Activated T-helper 1 cell treated with Interleukin-2 at 50 U/mL for 16 hours (primary cell): ENCODE results near the gene NHEJ1.

ENCODE experiments used
- DNase-seq: peaks from one replicate; pipeline ENCODE4 v3.0.0-alpha.2; 2020; ENCODE audit warnings: low read depth

Gene NHEJ1

DNA sequence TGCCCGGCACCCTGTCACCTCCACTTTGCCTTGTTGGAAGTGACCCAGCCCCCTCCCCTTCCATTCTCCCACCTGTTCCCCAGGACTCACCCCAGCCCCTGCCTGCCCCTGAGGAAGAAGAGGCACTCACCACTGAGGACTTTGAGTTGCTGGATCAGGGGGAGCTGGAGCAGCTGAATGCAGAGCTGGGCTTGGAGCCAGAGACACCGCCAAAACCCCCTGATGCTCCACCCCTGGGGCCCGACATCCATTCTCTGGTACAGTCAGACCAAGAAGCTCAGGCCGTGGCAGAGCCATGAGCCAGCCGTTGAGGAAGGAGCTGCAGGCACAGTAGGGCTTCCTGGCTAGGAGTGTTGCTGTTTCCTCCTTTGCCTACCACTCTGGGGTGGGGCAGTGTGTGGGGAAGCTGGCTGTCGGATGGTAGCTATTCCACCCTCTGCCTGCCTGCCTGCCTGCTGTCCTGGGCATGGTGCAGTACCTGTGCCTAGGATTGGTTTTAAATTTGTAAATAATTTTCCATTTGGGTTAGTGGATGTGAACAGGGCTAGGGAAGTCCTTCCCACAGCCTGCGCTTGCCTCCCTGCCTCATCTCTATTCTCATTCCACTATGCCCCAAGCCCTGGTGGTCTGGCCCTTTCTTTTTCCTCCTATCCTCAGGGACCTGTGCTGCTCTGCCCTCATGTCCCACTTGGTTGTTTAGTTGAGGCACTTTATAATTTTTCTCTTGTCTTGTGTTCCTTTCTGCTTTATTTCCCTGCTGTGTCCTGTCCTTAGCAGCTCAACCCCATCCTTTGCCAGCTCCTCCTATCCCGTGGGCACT, 21.9 kb upstream of the NHEJ1 start:
- no peak for DNase-seq

DNA sequence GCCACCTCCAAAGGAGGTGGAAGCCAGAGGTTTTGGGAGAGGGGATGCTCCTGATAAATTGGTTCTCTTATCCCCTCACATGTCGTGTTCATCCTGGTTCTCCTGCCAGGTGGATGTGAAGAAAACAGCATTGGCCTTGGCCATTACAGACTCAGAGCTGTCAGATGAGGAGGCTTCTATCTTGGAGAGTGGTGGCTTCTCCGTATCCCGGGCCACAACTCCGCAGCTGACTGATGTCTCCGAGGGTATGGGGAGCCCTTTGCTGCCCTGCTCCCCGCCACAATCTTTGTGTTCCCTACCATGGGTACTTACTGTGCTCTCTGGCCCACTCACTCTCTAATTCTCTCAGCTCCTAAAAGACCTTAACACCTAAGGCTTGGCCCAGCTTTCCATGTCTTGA, 20.9 kb upstream of the NHEJ1 start:
- no peak for DNase-seq

DNA sequence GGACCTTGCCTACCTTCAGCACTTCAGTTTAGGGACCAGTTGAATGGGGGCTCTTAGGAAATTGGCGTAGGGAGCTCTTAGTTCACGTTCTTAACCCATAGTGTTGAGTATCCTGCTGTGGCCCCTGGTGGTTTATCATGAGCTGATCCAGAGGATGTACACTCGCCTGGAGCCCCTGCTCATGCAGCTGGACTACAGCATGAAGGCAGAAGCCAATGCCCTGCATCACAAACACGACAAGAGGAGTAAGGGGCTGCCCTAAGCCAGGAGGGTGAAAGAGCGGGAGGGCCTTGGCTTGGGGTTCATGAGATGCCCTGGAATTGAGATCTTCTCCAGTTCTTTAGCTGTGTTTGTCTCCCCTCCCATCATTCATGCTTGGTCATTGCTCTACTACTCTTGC, 20.3 kb upstream of the NHEJ1 start:
- DNase-seq, result no peak

DNA sequence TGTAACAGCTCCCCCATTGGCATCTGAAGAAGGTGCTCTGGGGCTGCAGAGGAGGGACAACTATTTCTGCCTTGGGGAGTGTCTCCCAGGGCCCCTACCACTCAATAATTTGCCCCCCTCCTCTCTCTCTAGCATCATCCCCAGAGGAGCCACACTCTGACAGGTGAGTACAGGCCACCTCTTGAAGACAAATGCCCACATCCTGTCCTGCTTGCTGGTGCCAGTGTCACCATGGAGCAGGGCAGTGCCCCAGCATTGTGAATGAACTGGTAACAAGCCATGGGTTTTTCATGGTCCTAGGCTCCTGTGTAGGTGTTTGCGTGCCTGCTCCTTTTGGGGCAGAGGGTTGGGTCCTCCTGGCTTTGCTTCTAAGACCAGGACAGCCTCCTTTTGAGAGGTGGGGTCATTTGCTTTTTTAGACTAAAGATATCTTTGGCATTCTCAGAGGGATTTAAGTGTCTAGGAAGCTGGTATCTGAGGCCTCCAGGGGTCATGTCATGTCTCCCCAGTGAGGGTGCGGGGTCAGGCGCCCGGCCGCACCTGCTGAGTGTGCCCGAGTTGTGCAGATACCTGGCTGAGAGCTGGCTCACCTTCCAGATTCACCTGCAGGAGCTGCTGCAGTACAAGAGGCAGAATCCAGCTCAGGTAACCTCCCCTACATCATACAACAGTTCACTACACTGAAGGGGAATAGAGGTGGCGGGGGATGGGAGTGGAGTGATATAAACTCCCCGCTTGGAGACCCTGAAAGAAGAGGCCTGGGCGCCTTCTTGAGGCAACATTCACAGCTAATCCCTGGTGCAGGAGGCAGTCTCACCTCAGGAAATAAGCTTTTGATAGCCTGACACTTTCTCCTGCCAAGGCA, 19.2 kb upstream of the NHEJ1 start:
- DNase-seq, result no peak

DNA sequence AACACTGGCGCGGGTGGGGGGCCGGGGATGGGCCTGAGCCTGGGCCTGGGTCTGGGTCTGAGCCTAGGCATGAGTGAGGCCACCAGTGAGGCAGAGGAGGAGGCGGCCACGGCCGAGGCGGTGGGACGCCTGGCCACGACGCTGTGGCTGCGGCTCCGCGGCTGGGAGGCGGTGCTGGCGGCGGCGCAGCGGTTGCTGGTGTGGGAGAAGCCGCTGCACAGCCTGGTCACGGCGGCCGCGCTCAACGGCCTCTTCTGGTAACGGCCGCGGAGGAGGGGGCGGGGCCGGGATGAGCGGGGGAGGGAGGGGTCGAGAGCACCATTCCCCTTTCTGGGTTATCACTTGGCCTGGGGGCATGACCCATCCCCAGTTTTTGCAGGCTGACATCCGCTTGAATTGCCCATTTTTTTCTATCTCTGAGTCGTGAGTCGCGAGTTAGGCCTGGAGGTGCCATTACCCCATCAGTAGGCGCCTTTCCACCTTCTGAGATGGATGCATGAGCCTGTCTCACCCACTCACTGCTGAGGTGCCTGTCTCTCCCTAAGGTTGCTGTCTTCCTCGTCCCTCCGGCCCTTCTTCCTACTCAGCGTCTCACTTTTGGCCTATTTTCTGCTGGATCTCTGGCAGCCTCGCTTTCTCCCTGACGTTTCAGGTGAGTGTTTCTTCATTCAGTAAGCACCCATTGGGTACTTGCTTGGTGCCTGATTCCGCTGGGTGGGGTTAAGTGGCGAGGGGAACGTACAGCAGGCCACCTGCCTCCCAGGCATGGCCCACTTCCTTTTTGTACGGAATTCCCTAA, 18.0 kb upstream of the NHEJ1 start:
- peak; percentile 27 for DNase-seq

DNA sequence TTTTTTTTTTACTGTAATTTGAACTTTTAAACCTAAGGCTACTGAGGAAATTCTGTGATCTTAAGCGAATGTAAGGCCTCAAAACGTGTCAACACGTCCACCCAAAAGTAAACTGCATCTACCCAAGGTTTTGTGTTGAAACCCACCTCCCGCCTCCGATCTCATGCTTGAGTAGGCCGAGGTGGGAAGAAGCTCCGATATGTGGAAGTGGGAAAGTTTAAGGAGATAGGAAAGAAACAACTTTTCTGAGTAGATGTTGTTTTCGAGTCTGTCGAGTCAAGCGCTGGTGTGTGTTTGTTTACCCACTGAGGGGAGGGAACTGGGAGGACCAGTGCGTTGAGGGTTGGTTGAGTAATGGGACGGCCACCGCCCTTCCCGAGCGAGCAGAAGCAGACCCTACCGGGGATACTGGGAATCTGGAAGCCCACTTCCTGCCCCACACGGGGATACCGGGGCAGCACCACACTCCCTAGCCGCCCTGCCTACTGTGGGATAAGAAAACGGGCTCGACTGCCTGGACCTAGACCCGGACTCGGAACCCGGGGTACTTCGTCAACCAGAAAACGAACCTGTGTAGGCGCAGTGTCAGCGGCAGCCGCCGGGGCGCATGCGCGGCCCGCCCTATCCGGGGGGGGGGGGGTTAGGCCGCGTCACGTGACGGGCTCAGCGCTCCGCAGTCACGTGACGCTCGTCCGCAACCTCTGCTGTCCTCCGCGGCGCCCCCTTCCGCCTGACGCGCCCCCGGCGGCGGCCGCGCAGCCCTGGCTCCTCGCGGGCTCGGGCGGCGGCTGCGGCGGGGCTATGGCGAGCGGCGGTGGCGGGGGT, 17.1 kb upstream of the NHEJ1 start, which contains the start of gene RETREG2:
RETREG2 (plus strand) TSS at position 724 of the 825 bp plus-strand sequence; CDS start at position 802, 78 bp downstream.
- peak; percentile 74 for DNase-seq

DNA sequence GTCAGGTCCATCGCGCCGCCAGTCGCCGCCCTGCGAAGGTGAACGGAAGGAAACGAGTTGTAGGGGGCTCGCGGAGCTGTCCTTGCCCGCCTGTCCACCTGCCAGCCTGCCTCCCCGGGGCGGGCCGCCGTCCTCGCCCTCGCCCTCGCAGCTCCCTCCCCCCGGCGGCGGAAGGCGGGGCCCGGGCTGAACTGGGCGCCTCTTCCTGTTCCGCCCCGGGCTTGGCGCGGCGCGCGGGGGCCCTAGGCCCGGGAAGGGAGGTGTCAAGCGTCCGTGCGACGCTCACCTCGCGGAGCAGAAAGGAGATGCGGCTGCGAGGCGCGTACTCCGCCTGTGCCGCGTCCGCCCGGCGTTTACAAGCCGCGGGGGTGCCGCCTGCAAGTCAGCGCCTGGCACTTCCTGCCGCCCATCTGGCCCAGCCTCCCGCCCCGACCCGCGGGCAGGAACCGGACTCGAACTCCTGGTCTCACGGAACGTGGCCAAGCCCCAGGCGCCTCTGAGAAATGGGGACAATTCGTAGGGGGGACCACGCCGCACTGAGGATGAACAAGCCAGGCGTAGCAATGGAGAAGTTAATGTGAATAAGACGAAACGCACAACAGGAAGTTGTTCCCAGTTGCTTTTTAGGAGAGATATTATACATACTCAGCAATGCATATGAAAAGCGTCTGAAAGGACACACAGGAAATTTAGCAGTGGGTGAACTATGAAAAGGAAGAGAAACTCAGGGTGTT, 16.4 kb upstream of the NHEJ1 start, which contains the start of gene CNPPD1:
CNPPD1 (minus strand) TSS at position 108 of the 734 bp plus-strand sequence; CDS start at position 11, 97 bp downstream.
- DNase-seq, result peak; percentile 88

DNA sequence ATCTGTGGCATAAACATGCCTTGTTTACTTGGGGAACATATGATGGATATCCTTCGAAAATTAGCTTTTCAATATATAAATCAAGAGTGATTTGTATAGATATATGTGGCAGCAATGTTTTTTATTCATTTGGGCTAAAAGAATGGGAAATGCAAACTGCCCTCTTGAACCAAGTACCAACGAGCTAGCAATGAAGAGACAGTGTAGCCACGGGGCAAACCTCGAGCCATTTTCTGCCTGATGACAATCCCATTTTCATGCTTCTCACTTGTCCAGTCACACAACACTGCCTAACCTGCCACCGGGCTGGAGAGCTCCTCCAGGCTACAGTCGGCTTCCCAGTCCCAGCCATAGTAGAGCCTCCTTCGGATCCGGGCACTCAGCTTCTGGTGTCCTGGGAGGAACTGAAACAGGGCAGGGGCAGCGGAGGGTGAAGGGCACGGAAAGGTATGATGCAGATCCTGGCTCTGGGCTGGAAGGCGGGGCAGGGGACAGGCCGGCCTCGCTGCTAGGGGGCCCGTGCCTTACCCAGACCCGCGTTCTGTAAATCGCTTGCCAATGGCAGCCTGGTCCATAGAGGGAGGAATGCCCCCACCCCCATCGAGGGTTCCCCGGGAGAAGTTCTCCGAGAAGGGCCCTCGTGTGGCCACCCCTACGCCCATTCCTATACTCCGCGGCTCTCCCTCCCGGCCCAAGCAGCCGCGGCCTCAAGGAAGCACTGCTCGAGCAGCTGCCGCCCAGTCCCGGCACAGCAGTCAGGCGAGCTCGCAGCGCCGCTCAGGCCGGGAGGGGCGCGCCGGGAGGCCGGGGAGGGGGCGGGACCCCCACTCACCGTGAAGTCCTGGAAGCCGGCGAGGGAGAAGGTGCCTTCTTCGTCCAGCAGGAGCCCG, 15.6 kb upstream of the NHEJ1 start:
- no peak for DNase-seq

DNA sequence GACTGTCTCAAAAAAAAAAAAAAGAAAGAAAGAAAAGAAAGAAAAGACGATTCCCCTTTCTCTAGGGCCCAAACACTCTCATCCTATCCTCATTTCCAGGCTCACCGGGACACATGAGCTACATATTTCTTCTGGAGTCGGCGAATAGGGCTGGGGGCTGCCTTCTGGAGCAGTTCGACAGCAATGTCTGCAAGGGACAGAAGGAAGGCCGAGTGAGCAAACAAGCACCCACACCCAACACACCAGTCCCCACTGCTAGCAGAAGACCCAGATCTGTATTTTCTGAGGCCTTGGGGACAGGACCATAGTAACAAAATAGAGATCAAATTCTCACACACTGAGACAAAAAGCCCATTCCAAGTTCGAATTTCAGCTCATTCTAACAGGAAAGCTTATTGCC, 14.9 kb upstream of the NHEJ1 start:
- DNase-seq, result no peak

DNA sequence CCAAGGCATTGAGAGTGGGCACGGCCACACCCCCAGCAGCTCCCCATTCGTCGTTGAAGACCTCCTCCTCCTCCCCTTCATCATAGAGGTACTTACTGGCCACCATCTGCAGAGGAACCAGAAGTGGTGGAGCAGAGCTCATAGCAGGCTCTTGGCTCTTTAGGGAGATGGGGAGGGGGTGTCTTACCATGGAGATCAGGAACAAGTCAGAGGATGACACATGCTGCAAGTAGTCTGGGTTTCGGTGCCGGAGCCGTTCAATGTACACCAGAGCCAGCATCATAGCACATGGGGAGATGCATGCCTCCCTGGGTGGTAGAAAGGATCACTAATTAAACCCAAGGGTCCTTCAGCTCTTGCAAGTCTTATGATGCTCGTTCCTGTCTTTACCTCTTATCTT, 14.2 kb upstream of the NHEJ1 start:
- DNase-seq, result no peak

DNA sequence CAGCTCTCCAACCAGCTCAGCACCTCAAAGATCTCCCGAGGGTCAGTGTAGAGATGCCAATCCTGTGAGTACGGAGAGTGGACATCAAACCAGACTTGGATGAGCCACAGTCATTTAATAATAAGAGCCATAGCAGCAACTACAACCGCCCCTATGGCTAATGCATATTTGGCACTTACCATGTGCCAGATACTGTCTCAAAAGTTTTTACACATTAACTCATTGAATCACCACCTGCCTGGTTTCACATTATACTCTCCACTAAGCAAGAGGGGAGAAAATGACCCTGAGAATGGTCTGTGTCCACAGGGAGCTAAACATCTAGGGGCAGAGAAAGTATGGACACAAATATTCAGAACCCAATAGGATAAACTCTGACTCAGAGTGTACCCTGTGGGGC, 13.5 kb upstream of the NHEJ1 start:
- no peak for DNase-seq

DNA sequence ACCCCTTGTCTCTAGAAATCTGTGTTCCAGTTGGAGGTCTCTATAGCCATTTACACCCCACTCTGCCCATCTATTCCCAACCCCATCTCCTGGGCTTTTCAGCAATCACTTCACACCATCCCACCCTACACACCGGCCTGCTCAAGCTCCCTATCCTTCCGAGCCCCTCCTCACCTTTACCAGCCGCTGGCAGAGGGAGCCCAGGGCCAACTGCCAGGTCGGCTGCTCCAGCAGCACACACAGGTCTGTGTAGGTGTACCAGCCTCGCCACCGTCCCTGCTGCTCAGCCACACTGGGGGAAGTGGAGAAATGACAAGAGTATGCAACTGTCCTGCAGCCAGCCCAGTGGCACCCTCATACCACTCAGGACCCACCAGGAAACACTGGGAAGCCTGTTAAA, 12.6 kb upstream of the NHEJ1 start:
- DNase-seq, result no peak

DNA sequence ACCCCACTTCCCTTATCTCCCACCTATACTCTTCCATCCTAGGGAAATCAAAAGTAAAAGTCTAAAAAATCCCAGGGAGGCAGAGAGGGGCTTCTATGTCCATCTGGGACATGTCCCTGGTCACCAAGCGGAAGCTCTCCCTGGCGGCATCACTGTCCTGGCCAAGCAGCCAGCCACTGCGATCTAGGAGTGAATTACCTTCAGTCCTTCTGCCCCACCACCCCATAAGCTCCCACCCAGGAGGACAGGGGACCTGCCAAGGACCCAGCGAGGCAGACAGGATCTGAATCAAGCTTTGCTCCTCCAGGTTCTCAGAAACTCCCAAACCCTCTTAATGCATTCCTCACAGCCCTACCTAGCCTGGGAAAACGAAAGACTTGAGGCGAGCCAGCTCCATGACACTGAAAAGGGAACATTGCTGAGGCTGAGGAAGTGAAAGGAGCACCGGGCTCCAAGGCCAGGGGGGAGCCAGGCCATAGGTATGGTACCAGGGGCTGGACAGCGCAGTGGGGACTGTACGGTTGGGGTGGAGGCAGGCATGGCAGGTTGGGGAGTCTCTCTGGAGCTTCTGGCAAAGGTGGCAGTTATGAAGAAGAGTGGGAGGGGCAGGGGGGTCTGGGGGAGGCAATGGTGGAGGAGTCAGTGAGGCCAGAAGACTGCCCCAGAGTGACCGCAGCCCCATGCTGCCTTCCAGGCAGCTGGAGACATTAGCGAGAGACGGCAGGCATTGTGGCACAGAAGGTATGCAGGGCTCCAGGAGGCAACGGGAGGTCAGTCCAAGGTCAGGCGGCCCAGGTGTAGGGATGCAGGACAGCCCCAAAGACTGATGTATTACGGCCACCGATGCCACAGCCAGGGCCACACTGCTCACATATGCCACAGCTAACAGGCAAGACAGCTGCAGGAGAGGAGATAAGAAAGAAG, 11.9 kb upstream of the NHEJ1 start:
- DNase-seq, result no peak

DNA sequence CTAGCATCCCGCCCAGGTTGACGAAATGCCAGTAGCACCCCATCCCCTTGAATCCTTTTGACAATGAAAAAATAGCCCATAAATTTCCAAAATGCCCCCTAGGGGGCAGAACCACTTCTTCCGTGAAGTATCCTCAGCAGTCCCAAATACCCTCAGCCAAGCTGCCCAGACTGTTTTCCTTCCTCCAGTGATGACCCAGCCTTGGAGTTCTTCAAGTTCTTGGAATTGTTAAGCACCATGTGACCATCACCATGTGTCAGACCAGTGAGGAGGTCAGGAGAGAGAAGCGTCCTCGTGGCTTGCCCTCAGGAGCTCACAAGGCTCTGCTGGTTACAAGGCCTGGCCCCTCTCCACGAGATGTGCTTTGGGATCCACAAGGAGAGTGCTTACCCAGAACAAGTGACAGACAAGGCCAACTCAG, 10.6 kb upstream of the NHEJ1 start:
- no peak for DNase-seq

DNA sequence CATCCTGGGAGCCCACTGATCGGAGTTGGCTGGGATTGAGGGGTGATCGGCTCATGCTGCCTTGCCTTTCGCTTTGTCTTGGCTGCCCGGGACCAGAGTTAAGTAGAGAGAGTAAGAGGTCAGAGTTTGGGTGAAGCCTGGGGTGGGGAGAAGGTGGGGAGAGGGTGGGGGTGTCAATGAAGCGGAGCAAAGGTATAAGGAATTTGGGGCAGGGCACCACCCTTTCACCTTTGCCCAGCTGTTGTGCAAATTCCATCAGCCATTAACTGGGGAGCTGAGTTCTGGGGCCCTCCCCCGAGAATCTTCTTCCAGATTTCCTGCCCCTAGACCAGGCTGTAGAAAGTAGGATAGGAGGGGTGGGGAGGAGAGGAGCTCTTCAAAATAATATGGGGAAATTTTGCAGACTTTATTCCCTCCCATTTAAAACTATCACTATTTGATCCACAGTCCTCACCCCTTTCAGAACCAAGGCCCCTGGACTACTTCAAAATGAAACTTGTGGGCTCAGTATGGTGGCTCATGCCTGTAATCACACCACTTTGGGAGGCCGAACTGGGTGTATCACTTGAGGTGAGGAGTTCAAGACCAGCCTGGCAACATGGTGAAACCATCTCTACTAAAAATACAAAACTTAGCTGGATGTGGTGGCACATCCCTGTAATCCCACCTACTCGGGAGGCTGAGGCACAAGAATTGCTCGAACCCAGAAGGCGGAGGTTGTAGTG, 9.5 kb upstream of the NHEJ1 start, which contains the start of gene SLC23A3:
SLC23A3 (minus strand) TSS at position 100 of the 725 bp plus-strand sequence; CDS start at position 55, 45 bp downstream.
- DNase-seq, result no peak

DNA sequence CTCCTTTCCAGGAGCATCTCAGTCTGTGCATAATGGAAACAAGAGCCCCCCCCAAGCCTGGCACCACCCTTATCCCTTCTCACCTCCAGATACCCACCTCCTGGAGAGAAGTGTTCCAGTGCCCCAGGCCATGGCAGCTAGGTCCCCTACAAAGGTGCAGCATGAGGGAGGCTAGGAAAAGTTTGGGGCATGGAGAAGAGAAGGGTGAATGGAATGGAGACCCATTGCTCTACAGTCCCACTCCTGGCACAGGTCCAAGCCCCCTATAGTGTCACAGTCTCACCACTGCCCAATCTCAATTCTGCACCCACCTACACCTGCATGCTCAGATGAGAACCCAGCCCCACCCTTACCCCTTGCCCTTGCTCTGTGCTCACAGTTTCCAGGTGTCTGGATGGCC, 8.3 kb upstream of the NHEJ1 start:
- DNase-seq, result no peak

DNA sequence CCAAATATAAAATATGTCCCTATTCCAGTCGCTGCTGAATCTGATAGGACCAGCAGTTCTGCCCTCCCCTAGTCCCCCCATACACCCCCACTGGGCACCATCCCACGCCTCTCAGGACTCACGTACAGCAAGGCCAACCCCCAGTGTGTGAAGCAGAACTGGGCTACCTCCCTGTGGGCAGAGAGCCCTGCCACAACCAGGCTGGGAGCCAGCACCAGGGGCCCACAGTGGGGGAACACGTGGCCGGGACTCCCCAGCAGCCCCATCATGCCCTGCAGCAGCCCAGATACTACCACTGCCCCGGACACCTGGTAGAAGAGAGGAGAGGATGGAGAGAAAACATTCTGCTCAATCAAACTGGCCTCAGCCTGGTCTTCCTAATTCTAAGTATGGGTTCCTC, 7.9 kb upstream of the NHEJ1 start:
- DNase-seq, result no peak

DNA sequence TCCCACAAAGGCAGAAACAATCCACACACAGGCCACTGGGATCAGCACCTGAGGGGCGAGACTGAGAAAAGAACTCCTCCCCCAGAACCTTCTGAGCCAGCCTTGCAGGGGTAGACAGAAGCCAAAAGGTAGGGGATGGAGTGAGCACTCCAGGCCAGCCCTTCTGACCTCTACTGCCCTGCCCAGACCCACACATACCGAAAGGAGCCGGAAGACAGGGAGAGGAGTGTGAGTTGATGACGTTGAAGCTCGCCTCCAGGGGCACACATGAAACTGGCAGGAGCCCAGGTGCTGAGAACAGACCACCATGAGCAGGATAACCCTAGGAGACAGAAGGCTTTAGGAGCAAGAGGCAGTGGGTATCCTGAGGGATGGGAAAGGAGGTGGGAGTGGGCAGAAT, 7.4 kb upstream of the NHEJ1 start:
- DNase-seq, result no peak
